Activated naive CD4-positive, alpha-beta T cell treated with anti-CD3 and anti-CD28 coated beads, Interleukin-2, amount 50 U/mL, for 24 hours (primary cell): ENCODE data around the gene C9.
"Not testable (repeated sequence)": the region's sequence is repeated elsewhere in the genome, so short reads cannot be mapped to it uniquely, and the experiment has no call there.

Experiments
- H3K27ac Mint-ChIP-seq: one replicate; pipeline ENCODE4 v1.8.0; 2021; ENCODE audit warnings: mild to moderate bottlenecking, mixed read lengths
- H3K27me3 Mint-ChIP-seq: one replicate; pipeline ENCODE4 v1.8.0; 2021; ENCODE audit warnings: mixed read lengths
- H3K36me3 Mint-ChIP-seq: one replicate; pipeline ENCODE4 v1.8.0; 2021; ENCODE audit warnings: mixed read lengths
- H3K4me1 Mint-ChIP-seq: one replicate; pipeline ENCODE4 v1.8.0; 2021; ENCODE audit warnings: mixed read lengths
- H3K4me3 Mint-ChIP-seq: one replicate; pipeline ENCODE4 v1.8.0; 2021; ENCODE audit warnings: mild to moderate bottlenecking, mixed read lengths
- H3K9me3 Mint-ChIP-seq: one replicate; pipeline ENCODE4 v1.8.0; 2021; ENCODE audit warnings: mixed read lengths

Gene C9

GRCh38 chr5:39316464-39316863 is 47.8 kb downstream of the C9 start:
- H3K4me1 Mint-ChIP-seq, H3K27ac Mint-ChIP-seq, H3K27me3 Mint-ChIP-seq, H3K4me3 Mint-ChIP-seq, H3K36me3 Mint-ChIP-seq: not testable (repeated sequence)
- H3K9me3 Mint-ChIP-seq = peaks cover 12% of the 10 kb centered on the region

- H3K9me3 Mint-ChIP-seq = peaks cover 12% of the 10 kb centered on the region
- no peaks in the 10 kb centered on the region for H3K4me1 Mint-ChIP-seq
- peaks cover 7% of the 10 kb centered on the region for H3K27me3 Mint-ChIP-seq
- H3K27ac Mint-ChIP-seq = no peak overlapping the region
- peaks cover 6% of the 10 kb centered on the region for H3K36me3 Mint-ChIP-seq
- no peak overlapping the region for H3K4me3 Mint-ChIP-seq
Measured at GRCh38 chr5:39315995-39316394, 48.3 kb downstream of the C9 start.

- Mint-ChIP-seq H3K36me3 (peaks cover 1% of the 10 kb centered on the region), H3K27me3 (peaks cover 2% of the 10 kb centered on the region), H3K9me3 (peaks cover 5% of the 10 kb centered on the region), H3K4me1 (no peaks in the 10 kb centered on the region), H3K4me3 (no peak overlapping the region), H3K27ac (no peak overlapping the region)
Measured at GRCh38 chr5:39314591-39314990, 49.7 kb downstream of the C9 start.

- Mint-ChIP-seq H3K27ac (no peak overlapping the region), H3K27me3 (peaks cover 1% of the 10 kb centered on the region), H3K4me1 (no peaks in the 10 kb centered on the region), H3K4me3 (no peak overlapping the region), H3K9me3 (no peaks in the 10 kb centered on the region), H3K36me3 (peaks cover under 1% of the 10 kb centered on the region)
Measured at GRCh38 chr5:39309534-39309933, 54.8 kb downstream of the C9 start.

DNA sequence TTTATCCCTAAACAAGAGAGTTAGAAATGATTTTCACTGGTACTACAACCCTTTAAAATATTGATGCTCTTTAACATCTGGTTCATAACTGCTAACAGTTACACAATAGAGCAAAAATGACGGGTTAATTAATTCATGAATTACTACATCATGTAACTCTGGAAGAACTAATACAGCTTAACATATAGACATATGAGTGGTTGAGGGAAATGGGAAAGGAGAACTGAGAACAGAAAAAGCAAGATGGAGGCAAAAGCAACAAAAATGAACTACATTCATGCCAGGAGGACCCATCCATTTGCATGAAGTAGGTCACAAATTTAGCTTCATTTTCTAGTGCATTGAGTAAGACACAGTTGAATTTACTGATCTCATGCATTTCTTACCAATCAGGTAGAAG is 61.8 kb downstream of the C9 start:
- Mint-ChIP-seq H3K9me3 (peaks cover 5% of the 10 kb centered on the region), H3K36me3 (peaks cover 6% of the 10 kb centered on the region), H3K4me3 (no peak overlapping the region), H3K27ac (no peak overlapping the region), H3K27me3 (peaks cover 1% of the 10 kb centered on the region), H3K4me1 (no peaks in the 10 kb centered on the region)

DNA sequence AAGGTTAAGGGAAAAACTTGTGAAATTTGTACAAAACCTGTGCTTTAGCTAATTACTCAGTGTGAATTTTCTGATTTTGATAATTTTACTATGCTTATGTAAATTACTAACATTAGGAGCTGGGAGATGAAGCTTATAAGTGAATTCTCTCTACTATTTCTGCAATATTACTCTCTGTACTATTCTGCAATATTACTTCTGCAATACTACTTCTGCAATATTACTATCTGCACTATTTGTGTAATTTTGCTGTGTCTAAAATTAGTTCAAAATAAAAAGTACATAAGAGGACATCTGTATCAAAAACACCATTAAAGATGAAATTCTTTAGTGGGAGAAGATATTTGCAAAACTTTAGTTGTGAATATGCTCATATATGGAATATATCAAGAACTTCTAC is 62.9 kb downstream of the C9 start:
- no peak overlapping the region for H3K27ac Mint-ChIP-seq
- no peaks in the 10 kb centered on the region for H3K27me3 Mint-ChIP-seq
- H3K9me3 Mint-ChIP-seq = peaks cover 5% of the 10 kb centered on the region
- H3K4me3 Mint-ChIP-seq = no peak overlapping the region
- peaks cover 6% of the 10 kb centered on the region for H3K36me3 Mint-ChIP-seq
- no peaks in the 10 kb centered on the region for H3K4me1 Mint-ChIP-seq

DNA sequence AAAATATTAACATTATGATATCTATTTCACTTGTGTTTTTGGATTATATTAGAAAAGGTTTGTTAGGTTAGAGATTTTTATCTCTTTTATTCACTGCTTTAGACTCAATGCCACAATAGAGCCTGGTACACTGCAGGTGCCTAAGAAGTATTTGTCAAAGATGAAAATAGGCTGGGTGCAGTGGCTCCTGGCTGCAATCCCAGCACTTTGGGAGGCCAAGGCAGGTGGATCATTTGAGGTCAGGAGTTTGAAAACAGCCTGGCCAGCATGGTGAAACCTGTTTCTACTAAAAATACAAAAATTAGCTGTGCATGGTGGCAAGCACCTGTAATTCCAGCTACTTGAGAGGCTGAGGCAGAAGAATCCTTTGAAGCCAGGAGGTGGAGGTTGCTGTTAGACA is 64.3 kb downstream of the C9 start:
- H3K36me3 Mint-ChIP-seq = peaks cover 6% of the 10 kb centered on the region
- H3K4me1 Mint-ChIP-seq = no peaks in the 10 kb centered on the region
- H3K27me3 Mint-ChIP-seq = no peaks in the 10 kb centered on the region
- H3K27ac Mint-ChIP-seq = no peak overlapping the region
- no peak overlapping the region for H3K4me3 Mint-ChIP-seq
- peaks cover 5% of the 10 kb centered on the region for H3K9me3 Mint-ChIP-seq

GRCh38 chr5:39294736-39295135 is 69.6 kb downstream of the C9 start:
- Mint-ChIP-seq H3K4me1 (no peaks in the 10 kb centered on the region), H3K27ac (no peak overlapping the region), H3K36me3 (peaks cover 13% of the 10 kb centered on the region), H3K9me3 (peaks cover 11% of the 10 kb centered on the region), H3K27me3 (no peaks in the 10 kb centered on the region), H3K4me3 (no peak overlapping the region)

DNA sequence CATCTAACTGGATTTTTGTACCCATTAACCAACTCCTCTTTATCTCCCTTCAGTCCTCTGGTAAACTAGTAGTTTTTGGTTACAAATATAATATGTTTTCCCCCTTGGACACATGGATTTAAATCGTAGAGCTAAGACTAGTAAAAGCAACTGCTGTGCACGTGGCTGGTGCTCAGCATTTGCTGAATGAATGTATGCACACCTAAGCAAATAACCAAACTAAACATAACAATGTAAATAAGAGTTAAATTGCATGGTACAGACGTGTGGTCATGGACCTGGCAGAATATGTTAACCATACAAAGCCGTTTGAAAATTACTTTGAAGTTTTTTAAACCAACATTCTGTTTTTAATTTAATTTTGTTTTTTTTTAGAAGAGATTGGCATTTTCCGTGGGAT is 79.7 kb downstream of the C9 start:
- Mint-ChIP-seq H3K27ac (no peak overlapping the region), H3K36me3 (peaks cover 8% of the 10 kb centered on the region), H3K4me3 (no peak overlapping the region), H3K9me3 (no peaks in the 10 kb centered on the region), H3K4me1 (peaks cover 32% of the 10 kb centered on the region), H3K27me3 (peaks cover 8% of the 10 kb centered on the region)

- H3K36me3 Mint-ChIP-seq = peaks cover 8% of the 10 kb centered on the region
- peaks cover 44% of the 10 kb centered on the region for H3K4me1 Mint-ChIP-seq
- peak overlapping the region; percentile 27 for H3K4me3 Mint-ChIP-seq
- H3K27me3 Mint-ChIP-seq = peaks cover 8% of the 10 kb centered on the region
- peak overlapping the region; percentile 79 for H3K27ac Mint-ChIP-seq
- H3K9me3 Mint-ChIP-seq = no peaks in the 10 kb centered on the region
Measured at GRCh38 chr5:39283231-39283818, 81.0 kb downstream of the C9 start.

GRCh38 chr5:39282561-39282960 is 81.7 kb downstream of the C9 start:
- H3K36me3 Mint-ChIP-seq = peaks cover 8% of the 10 kb centered on the region
- H3K9me3 Mint-ChIP-seq = no peaks in the 10 kb centered on the region
- H3K27me3 Mint-ChIP-seq = peaks cover 7% of the 10 kb centered on the region
- peak overlapping the region; percentile 70 for H3K4me3 Mint-ChIP-seq
- peaks cover 47% of the 10 kb centered on the region for H3K4me1 Mint-ChIP-seq
- no peak overlapping the region for H3K27ac Mint-ChIP-seq

DNA sequence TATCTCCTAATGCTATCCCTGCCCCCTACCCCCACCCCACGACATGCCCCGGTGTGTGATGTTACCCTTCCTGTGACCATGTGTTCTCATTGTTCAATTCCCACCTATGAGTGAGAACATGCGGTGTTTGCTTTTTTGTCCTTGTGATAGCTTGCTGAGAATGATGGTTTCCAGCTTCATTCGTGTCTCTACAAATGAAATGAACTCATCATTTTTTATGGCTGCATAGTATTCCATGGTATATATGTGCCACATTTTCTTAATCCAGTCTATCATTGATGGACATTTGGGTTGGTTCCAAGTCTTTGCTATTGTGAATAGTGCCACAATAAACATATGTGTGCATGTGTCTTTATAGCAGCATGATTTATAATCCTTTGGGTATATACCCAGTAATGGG is 88.4 kb downstream of the C9 start:
- Mint-ChIP-seq H3K27ac (peak overlapping the region; percentile 99), H3K4me1 (peaks cover 65% of the 10 kb centered on the region), H3K4me3 (peak overlapping the region; percentile 44)
- not testable (repeated sequence) for H3K27me3 Mint-ChIP-seq, H3K36me3 Mint-ChIP-seq, H3K9me3 Mint-ChIP-seq

- Mint-ChIP-seq H3K27ac (peak overlapping the region; percentile 99), H3K4me3 (peak overlapping the region; percentile 88), H3K36me3 (no peaks in the 10 kb centered on the region), H3K27me3 (no peaks in the 10 kb centered on the region), H3K9me3 (no peaks in the 10 kb centered on the region), H3K4me1 (peaks cover 62% of the 10 kb centered on the region)
Measured at GRCh38 chr5:39274398-39275085, 89.8 kb downstream of the C9 start.

- Mint-ChIP-seq H3K27me3 (no peaks in the 10 kb centered on the region), H3K36me3 (no peaks in the 10 kb centered on the region), H3K9me3 (no peaks in the 10 kb centered on the region), H3K27ac (peak overlapping the region; percentile 99), H3K4me1 (peaks cover 51% of the 10 kb centered on the region), H3K4me3 (peak overlapping the region; percentile 72)
Measured at GRCh38 chr5:39273314-39273954, 90.9 kb downstream of the C9 start.

DNA sequence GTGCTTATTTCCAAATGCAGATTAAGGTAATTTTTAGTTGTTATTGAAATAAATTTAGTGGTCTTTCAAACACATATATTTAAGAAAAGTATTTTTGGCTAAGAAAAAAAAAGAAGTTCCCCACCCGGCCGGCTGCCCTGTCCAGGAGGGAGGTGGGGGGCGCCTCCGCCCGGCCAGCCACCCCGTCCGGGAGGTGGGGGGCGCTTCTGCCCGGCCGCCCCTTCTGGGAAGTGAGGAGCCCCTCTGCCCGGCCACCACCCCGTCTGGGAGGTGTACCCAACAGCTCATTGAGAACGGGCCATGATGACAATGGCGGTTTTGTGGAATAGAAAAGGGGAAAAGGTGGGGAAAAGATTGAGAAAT is 91.4 kb downstream of the C9 start:
- H3K4me1 Mint-ChIP-seq = peaks cover 46% of the 10 kb centered on the region
- H3K27ac Mint-ChIP-seq = not testable (repeated sequence)

GRCh38 chr5:39270225-39270848 is 94.0 kb downstream of the C9 start:
- Mint-ChIP-seq H3K27me3 (no peaks in the 10 kb centered on the region), H3K9me3 (no peaks in the 10 kb centered on the region), H3K27ac (no peak overlapping the region), H3K4me1 (peaks cover 40% of the 10 kb centered on the region), H3K36me3 (no peaks in the 10 kb centered on the region), H3K4me3 (peak overlapping the region; percentile 44)

More for the DNA sequence above, 91.4 kb downstream of the C9 start:
- H3K9me3 Mint-ChIP-seq, H3K27me3 Mint-ChIP-seq, H3K4me3 Mint-ChIP-seq, H3K36me3 Mint-ChIP-seq: not testable (repeated sequence)
